Measurements from ENCODE around the gene GMPPB. TPM values are rescaled to one million over a fixed set of nuclear protein-coding genes. Genes with fewer than 3 reads are reported as not detected.

GMPPB gene
- total RNA-seq = 18.3 and 23.6 TPM in 2 replicates

DNA sequence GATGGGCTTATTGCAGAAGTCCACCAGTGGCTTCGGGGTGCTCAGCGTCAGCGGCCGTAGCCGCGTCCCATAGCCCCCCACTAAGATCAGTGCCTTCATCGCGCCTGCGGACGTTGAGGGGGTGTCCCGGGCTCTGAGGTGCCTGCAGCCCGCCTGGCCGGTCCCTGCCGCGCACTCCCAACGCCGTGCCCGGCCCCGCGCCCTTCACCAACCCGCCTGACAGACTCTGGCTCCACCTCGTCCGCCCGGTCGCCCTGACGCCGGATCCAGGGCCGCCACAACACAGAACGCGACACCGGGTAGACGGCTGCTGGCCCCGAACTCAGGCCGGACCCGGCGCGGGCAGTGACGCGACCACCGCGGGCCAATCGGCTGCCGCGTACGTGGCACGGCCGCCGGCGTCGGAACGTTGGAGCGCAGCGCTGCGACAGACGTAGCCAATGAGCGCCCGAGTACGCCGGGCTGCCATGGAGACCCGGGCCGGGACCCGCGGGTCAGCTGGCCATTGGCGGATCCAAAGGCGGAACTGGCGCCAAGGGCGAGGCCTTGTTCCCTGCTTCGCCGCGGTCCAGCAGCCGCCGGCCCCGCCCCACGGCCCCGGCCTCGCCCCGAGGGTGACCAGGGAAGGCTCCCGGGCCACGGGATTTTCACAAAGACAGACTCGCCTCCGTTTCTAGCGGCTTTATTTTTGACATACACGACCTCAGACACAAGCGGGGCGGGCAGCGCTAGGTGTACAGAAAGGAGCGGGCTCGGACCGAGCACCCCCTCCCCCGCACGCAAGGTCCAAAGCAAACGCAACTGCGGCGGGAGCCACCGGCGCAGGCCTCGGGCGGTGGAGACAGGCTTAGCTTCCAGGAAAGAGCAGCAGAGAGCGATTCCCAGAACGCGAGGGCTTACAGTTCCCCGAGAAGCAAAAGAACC lies at the start of gene GMPPB:
Gene GMPPB, minus strand, starts transcription at position 324 of the 924 bp plus-strand sequence. Its CDS starts 225 bp downstream, at position 99.

GRCh38 chr3:49719214-49719884 lies 4.4 kb downstream of the GMPPB start, which contains the start of gene AMIGO3:
TSS of gene AMIGO3 (minus strand) at chr3:49719684. CDS start at chr3:49719465, 219 bp downstream.

GRCh38 chr3:49689046-49689907 lies 34.5 kb downstream of the GMPPB start, which contains the start of the genes MST1 and RNF123:
TSS of gene MST1 (minus strand) at chr3:49689474. CDS start at chr3:49688691, 783 bp downstream.
TSS of gene RNF123 (plus strand) at chr3:49689557. CDS start at chr3:49691166, 1,609 bp downstream.

DNA sequence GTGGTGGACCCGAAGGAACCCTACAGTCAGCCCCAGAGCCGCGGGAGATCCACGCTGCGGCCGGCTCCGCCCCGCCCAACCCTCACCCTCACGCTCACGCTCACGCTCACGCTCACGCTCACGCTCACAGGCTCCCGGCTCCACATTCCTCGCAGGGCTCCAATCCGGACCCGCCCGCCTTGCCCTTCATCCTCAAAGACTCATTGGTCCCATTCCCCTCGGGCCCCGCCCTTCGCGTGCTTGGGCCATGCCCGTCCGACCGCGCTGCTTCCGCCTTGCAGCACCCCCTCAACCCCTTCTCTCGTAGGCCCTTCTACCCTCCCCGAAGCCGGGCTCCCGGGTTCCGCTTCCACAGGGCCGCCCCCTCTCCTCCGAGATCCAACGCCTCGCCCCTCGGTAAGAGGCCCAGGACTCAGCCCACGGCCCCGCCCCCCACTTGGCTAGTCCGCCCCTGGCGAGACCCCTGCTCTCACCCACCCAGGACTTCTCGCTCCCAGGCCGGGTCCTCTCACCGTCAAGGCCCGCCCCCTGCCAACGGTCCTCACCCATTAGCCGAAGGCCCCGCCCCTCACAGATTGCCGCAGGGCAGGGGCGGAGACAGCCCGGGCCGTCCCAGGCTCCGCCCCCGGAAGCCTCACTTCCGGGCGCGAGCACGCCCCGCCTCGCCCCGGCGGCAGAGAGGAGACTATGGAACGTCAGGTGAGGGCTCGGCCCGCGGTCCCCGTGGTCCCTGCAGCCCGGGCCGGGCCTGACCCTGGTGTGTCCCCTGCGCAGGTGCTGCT lies 49.8 kb downstream of the GMPPB start, which contains the start of gene APEH:
Gene APEH, plus strand, starts transcription at position 637 of the 782 bp plus-strand sequence. Its CDS starts 51 bp downstream, at position 688.

Other genes starting within 250 kb of the GMPPB start
- gene BSN, start 169.5 kb downstream of the GMPPB start, total RNA-seq = 0.10 and 0.37 TPM in 2 replicates
- gene APEH, start 49.6 kb downstream of the GMPPB start, total RNA-seq = 51.9 and 66.4 TPM in 2 replicates
- 1.4 and 3.1 TPM in 2 replicates for gene MST1, start 34.5 kb downstream of the GMPPB start, total RNA-seq
- gene RNF123, start 34.4 kb downstream of the GMPPB start, total RNA-seq = 14.2 and 18.6 TPM in 2 replicates
- gene AMIGO3, start 4.3 kb downstream of the GMPPB start, total RNA-seq = 0.31 and 0.54 TPM in 2 replicates
- 41.2 and 42.1 TPM in 2 replicates for gene IP6K1, start 62.6 kb upstream of the GMPPB start, total RNA-seq
- gene CDHR4, start 75.9 kb upstream of the GMPPB start, total RNA-seq = not detected in 2 replicates
- 1.6 and 4.9 TPM in 2 replicates for gene INKA1, start 79.3 kb upstream of the GMPPB start, total RNA-seq
- 30.3 and 31.1 TPM in 2 replicates for gene UBA7, start 90.0 kb upstream of the GMPPB start, total RNA-seq
- gene TRAIP, start 132.6 kb upstream of the GMPPB start, total RNA-seq = 1.1 and 7.3 TPM in 2 replicates
- not detected in 2 replicates for gene CAMKV, start 146.0 kb upstream of the GMPPB start, total RNA-seq
- gene MST1R, start 179.9 kb upstream of the GMPPB start, total RNA-seq = 0.34 TPM in 1 of 2 replicates, not detected in the other
- gene MON1A, start 205.9 kb upstream of the GMPPB start, total RNA-seq = 8.3 and 11.9 TPM in 2 replicates
- 23.6 and 23.7 TPM in 2 replicates for gene RBM6, start 216.2 kb upstream of the GMPPB start, total RNA-seq

All from cardiac ventricle fibroblast (primary cell).